ENCODE results near the gene POMT1. TPM values are rescaled to one million over a fixed set of nuclear protein-coding genes. Genes with fewer than 3 reads are reported as not detected.

The POMT1 gene
- total RNA-seq, 1 donor from 2014 or later: 53.3 TPM

DNA sequence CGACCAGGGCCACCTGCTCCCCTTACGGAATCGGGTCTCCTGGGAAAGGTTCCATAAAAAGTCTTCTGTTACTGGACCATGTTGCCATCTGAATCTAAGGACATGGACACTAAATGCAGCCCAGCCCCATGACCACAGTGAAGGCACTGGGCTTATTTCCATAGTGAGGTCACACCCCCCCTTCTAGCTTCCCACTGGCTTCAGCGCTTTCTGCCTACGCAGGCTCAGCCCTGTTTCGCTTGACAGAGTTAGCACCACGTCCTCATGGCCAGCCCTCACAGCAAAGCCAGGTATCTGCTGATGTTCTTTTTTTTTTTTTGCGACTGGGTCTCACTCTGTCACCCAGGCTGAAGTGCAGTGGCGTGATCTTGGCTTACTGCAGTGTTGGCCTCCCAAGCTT, 14.2 kb downstream of the POMT1 start:
- H3K27ac Mint-ChIP-seq (ENCODE audit: unreplicated experiment): no peak overlapping the region
- DNase-seq (ENCODE audit: extremely low spot score, unreplicated experiment): no peak
- no peaks in the 10 kb centered on the region for H3K4me1 Mint-ChIP-seq (ENCODE audit: unreplicated experiment)
- H3K9me3 Mint-ChIP-seq (ENCODE audit: unreplicated experiment): no peaks in the 10 kb centered on the region
- H3K4me3 Mint-ChIP-seq (ENCODE audit: unreplicated experiment): no peak overlapping the region
- H3K36me3 Mint-ChIP-seq (ENCODE audit: unreplicated experiment): peaks cover 31% of the 10 kb centered on the region
- TF ChIP-seq, protein P1, sequence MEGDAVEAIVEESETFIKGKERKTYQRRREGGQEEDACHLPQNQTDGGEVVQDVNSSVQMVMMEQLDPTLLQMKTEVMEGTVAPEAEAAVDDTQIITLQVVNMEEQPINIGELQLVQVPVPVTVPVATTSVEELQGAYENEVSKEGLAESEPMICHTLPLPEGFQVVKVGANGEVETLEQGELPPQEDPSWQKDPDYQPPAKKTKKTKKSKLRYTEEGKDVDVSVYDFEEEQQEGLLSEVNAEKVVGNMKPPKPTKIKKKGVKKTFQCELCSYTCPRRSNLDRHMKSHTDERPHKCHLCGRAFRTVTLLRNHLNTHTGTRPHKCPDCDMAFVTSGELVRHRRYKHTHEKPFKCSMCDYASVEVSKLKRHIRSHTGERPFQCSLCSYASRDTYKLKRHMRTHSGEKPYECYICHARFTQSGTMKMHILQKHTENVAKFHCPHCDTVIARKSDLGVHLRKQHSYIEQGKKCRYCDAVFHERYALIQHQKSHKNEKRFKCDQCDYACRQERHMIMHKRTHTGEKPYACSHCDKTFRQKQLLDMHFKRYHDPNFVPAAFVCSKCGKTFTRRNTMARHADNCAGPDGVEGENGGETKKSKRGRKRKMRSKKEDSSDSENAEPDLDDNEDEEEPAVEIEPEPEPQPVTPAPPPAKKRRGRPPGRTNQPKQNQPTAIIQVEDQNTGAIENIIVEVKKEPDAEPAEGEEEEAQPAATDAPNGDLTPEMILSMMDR (IDR thresholded peaks at IDR 0.05): no peak
- no peaks in the 10 kb centered on the region for H3K27me3 Mint-ChIP-seq (ENCODE audit: unreplicated experiment)

GRCh38 chr9:131517761-131518190, 15.1 kb downstream of the POMT1 start:
- Mint-ChIP-seq H3K4me3 (ENCODE audit: unreplicated experiment) (no peak overlapping the region), H3K27me3 (ENCODE audit: unreplicated experiment) (no peaks in the 10 kb centered on the region), H3K27ac (ENCODE audit: unreplicated experiment) (no peak overlapping the region), H3K9me3 (ENCODE audit: unreplicated experiment) (no peaks in the 10 kb centered on the region), H3K36me3 (ENCODE audit: unreplicated experiment) (peaks cover 33% of the 10 kb centered on the region), H3K4me1 (ENCODE audit: unreplicated experiment) (no peaks in the 10 kb centered on the region)
- DNase-seq (ENCODE audit: extremely low spot score, unreplicated experiment): no peak
- TF ChIP-seq, protein P1 (IDR thresholded peaks at IDR 0.05): no peak

DNA sequence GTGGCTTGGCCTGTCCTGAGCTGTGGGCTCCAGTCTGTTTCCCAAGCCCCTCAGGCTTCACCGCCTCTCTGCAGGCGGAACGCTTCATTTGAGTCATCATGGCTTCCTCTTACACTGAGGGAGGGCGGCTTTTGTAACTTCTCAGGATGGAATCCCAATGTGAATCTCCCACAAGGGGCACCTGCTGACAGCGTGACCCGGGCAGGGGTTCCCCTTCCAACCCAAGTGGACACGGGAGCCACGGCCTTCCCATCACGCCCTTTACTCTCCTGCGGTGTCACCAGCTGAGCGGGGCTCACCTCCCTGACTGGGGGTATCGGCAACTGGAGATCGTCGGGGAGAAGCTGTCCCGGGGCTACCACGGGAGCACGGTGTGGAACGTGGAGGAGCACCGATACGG, 15.8 kb downstream of the POMT1 start:
- H3K4me1 Mint-ChIP-seq (ENCODE audit: unreplicated experiment): no peaks in the 10 kb centered on the region
- no peak overlapping the region for H3K27ac Mint-ChIP-seq (ENCODE audit: unreplicated experiment)
- no peaks in the 10 kb centered on the region for H3K9me3 Mint-ChIP-seq (ENCODE audit: unreplicated experiment)
- no peaks in the 10 kb centered on the region for H3K27me3 Mint-ChIP-seq (ENCODE audit: unreplicated experiment)
- no peak overlapping the region for H3K4me3 Mint-ChIP-seq (ENCODE audit: unreplicated experiment)
- DNase-seq (ENCODE audit: extremely low spot score, unreplicated experiment): no peak
- TF ChIP-seq, protein P1 (IDR thresholded peaks at IDR 0.05): no peak
- H3K36me3 Mint-ChIP-seq (ENCODE audit: unreplicated experiment): peaks cover 33% of the 10 kb centered on the region

DNA sequence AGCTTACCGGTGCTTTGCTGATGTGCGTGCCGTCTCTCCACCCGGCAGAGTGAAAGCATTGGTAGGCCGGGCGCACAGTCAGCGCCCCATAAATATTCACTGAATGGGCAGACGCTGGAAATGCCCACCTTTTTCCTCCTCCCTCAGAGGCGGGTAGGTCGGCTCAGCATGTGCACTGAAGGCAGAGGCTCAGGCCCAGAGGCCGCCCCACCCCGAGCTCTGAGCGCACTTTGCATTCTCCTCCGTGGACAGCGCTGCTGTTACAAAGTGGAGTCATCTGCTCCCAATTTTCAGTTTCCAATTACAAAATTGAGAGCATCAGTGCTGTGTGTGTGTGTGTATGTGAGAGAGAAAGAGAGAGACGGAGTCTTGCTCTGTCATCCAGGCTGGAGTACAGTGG, 17.8 kb downstream of the POMT1 start:
- Mint-ChIP-seq H3K4me1 (ENCODE audit: unreplicated experiment) (peaks cover 8% of the 10 kb centered on the region), H3K36me3 (ENCODE audit: unreplicated experiment) (peaks cover 28% of the 10 kb centered on the region), H3K27ac (ENCODE audit: unreplicated experiment) (no peak overlapping the region), H3K9me3 (ENCODE audit: unreplicated experiment) (no peaks in the 10 kb centered on the region), H3K4me3 (ENCODE audit: unreplicated experiment) (no peak overlapping the region), H3K27me3 (ENCODE audit: unreplicated experiment) (no peaks in the 10 kb centered on the region)
- TF ChIP-seq, protein P1 (IDR thresholded peaks at IDR 0.05): no peak
- DNase-seq (ENCODE audit: extremely low spot score, unreplicated experiment): no peak

DNA sequence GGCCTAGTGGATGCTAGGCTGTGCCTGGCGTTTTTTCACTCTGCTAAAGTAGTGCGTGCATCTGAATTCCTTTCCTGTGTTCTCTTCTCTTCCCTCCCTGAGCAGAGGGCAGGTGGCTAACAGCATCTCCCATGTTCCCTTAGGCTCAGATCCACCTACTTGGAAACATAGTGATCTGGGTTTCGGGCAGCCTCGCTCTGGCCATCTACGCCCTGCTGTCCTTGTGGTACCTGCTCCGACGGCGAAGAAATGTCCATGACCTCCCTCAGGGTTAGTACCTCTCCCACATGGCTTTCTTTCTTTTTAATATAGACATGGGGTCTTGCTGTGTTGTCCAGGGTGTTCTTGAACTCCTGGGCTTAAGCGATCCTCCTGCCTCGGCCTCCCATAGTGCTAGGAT, 18.5 kb downstream of the POMT1 start:
- no peaks in the 10 kb centered on the region for H3K9me3 Mint-ChIP-seq (ENCODE audit: unreplicated experiment)
- H3K27ac Mint-ChIP-seq (ENCODE audit: unreplicated experiment): no peak overlapping the region
- peaks cover 29% of the 10 kb centered on the region for H3K36me3 Mint-ChIP-seq (ENCODE audit: unreplicated experiment)
- no peak for DNase-seq (ENCODE audit: extremely low spot score, unreplicated experiment)
- no peaks in the 10 kb centered on the region for H3K27me3 Mint-ChIP-seq (ENCODE audit: unreplicated experiment)
- TF ChIP-seq, protein P1 (IDR thresholded peaks at IDR 0.05): no peak
- no peak overlapping the region for H3K4me3 Mint-ChIP-seq (ENCODE audit: unreplicated experiment)
- peaks cover 8% of the 10 kb centered on the region for H3K4me1 Mint-ChIP-seq (ENCODE audit: unreplicated experiment)
